Thymus (tissue), 11 donors: ENCODE results near the gene SLC31A1. TPM values are rescaled to one million over a fixed set of nuclear protein-coding genes. Genes with fewer than 3 reads are reported as not detected.

Experiments
- DNase-seq, 9 donors: peaks; one replicate each; pipeline ENCODE4 v3.0.0-alpha.2; 2013; ENCODE audit warnings: low spot score in 9 of 9, low read depth in 6 of 9, missing footprints in 1 of 9
- H3K27ac ChIP-seq, 2 donors: one replicate each; pipeline ENCODE4 v1.5.1; 2013; ENCODE audit warnings: control low read depth in 1 of 2, low read depth in 1 of 2, low read length in 1 of 2, mild to moderate bottlenecking in 1 of 2, moderate library complexity in 1 of 2
- H3K27me3 ChIP-seq, 2 donors: one replicate each; pipeline ENCODE4 v1.5.1; 2013; ENCODE audit warnings: low read length in 1 of 2; ENCODE audit not compliant: control insufficient read depth in 2 of 2, insufficient read depth in 1 of 2
- H3K36me3 ChIP-seq, 2 donors: one replicate each; pipeline ENCODE4 v1.5.1; 2013; ENCODE audit warnings: low read length in 1 of 2, mild to moderate bottlenecking in 1 of 2, moderate library complexity in 1 of 2; ENCODE audit not compliant: control insufficient read depth in 2 of 2, insufficient read depth in 2 of 2
- H3K4me1 ChIP-seq, 2 donors: one replicate each; pipeline ENCODE4 v1.5.1; 2013; ENCODE audit warnings: low read length in 2 of 2; ENCODE audit not compliant: control insufficient read depth in 2 of 2, insufficient read depth in 2 of 2
- H3K4me3 ChIP-seq, 2 donors: one replicate each; pipeline ENCODE4 v1.5.1; 2013; ENCODE audit warnings: low read length in 2 of 2, control low read depth in 1 of 2, mild to moderate bottlenecking in 1 of 2
- H3K9me3 ChIP-seq, 2 donors: one replicate each; pipeline ENCODE4 v1.5.1; 2013; ENCODE audit warnings: low read length in 1 of 2, mild to moderate bottlenecking in 1 of 2; ENCODE audit not compliant: control insufficient read depth in 2 of 2, insufficient read depth in 1 of 2
- WGBS: extraction: QIAGEN DNeasy Blood & Tissue Kit; methylation state at CpG from one replicate; pipeline ENCODE4 v1.1.7; 2013; 5-methylcytosine and 5-hydroxymethylcytosine counted together
- polyA plus RNA-seq: library from polyadenylated mRNA; stranded (reverse); fragments of 200-250 nt; gene quantifications from one replicate; pipeline ENCODE4 v1.2.3, GENCODE V29; 2013
- total RNA-seq: library from RNA; stranded (reverse); fragments of 120-200 nt; gene quantifications from one replicate; pipeline ENCODE4 v1.2.4, GENCODE V29; 2013
- donor health status: healthy.

Gene SLC31A1
- total and polyA plus RNA-seq, 2 donors = 5.4 to 6.4 TPM

- DNase-seq = no peak
- H3K36me3 ChIP-seq = no peaks in the 10 kb centered on the region
- H3K4me3 ChIP-seq = no peak overlapping the region
- WGBS = 96% methylated on average over 8 of the region's 8 CpGs
- no peak overlapping the region for H3K27ac ChIP-seq
- H3K9me3 ChIP-seq = no peaks in the 10 kb centered on the region
- no peaks in the 10 kb centered on the region for H3K27me3 ChIP-seq
- no peaks in the 10 kb centered on the region for H3K4me1 ChIP-seq
Observed at GRCh38 chr9:113301548-113301947, 80.2 kb downstream of the SLC31A1 start.

- Histone ChIP-seq H3K36me3 (no peaks in the 10 kb centered on the region), H3K4me3 (no peak within 1 kb of the TSS), H3K27ac (no peak within 1 kb of the TSS), H3K4me1 (no peaks in the 10 kb centered on the region), H3K9me3 (no peaks in the 10 kb centered on the region), H3K27me3 (no peaks in the 10 kb centered on the region)
- WGBS = 91% methylated on average over 25 of the region's 25 CpGs
- no peak for DNase-seq
Observed at GRCh38 chr9:113302792-113303418, 81.6 kb downstream of the SLC31A1 start, which contains the start of gene RNF183. TSS of gene RNF183 (minus strand) at chr9:113303376. CDS start at chr9:113298184, 5,192 bp downstream.

- Histone ChIP-seq H3K9me3 (no peaks in the 10 kb centered on the region), H3K4me1 (no peaks in the 10 kb centered on the region), H3K27ac (no peak overlapping the region), H3K27me3 (no peaks in the 10 kb centered on the region), H3K36me3 (no peaks in the 10 kb centered on the region), H3K4me3 (no peak overlapping the region)
- no peak for DNase-seq
- WGBS = 100% methylated on average over 1 of the region's 1 CpG
Observed at GRCh38 chr9:113306566-113306965, 85.2 kb downstream of the SLC31A1 start.

GRCh38 chr9:113307396-113307975, 86.1 kb downstream of the SLC31A1 start:
- no peaks in the 10 kb centered on the region for H3K36me3 ChIP-seq
- H3K27ac ChIP-seq = no peak overlapping the region
- no peak overlapping the region for H3K4me3 ChIP-seq
- no peaks in the 10 kb centered on the region for H3K4me1 ChIP-seq
- no peaks in the 10 kb centered on the region for H3K27me3 ChIP-seq
- WGBS = 88% methylated on average over 8 of the region's 8 CpGs
- H3K9me3 ChIP-seq = no peaks in the 10 kb centered on the region
- no peak for DNase-seq

GRCh38 chr9:113309204-113309813, 88.0 kb downstream of the SLC31A1 start:
- peak in 5 of 9 donors; percentile 3 to 46 (median 22) for DNase-seq
- H3K36me3 ChIP-seq = no peaks in the 10 kb centered on the region
- 14% methylated on average over 2 of the region's 2 CpGs for WGBS

GRCh38 chr9:113310538-113310937, 89.2 kb downstream of the SLC31A1 start:
- Histone ChIP-seq H3K36me3 (no peaks in the 10 kb centered on the region), H3K9me3 (no peaks in the 10 kb centered on the region), H3K4me1 (no peaks in the 10 kb centered on the region), H3K4me3 (no peak overlapping the region), H3K27ac (no peak overlapping the region), H3K27me3 (no peaks in the 10 kb centered on the region)
- 97% methylated on average over 3 of the region's 3 CpGs for WGBS
- DNase-seq = no peak

More at GRCh38 chr9:113309204-113309813, 88.0 kb downstream of the SLC31A1 start:
- H3K27me3 ChIP-seq = no peaks in the 10 kb centered on the region
- no peak overlapping the region for H3K4me3 ChIP-seq
- H3K9me3 ChIP-seq = no peaks in the 10 kb centered on the region
- no peaks in the 10 kb centered on the region for H3K4me1 ChIP-seq
- no peak overlapping the region for H3K27ac ChIP-seq

- no peak overlapping the region for H3K4me3 ChIP-seq
- no peaks in the 10 kb centered on the region for H3K36me3 ChIP-seq
- H3K4me1 ChIP-seq = no peaks in the 10 kb centered on the region
- H3K27ac ChIP-seq = no peak overlapping the region
- DNase-seq = no peak
- WGBS = 95% methylated on average over 3 of the region's 3 CpGs
- no peaks in the 10 kb centered on the region for H3K9me3 ChIP-seq
- no peaks in the 10 kb centered on the region for H3K27me3 ChIP-seq
Observed at GRCh38 chr9:113311961-113312360, 90.6 kb downstream of the SLC31A1 start.

GRCh38 chr9:113313261-113313660, 91.9 kb downstream of the SLC31A1 start:
- Histone ChIP-seq H3K27ac (no peak overlapping the region), H3K9me3 (no peaks in the 10 kb centered on the region), H3K4me1 (no peaks in the 10 kb centered on the region), H3K27me3 (no peaks in the 10 kb centered on the region), H3K4me3 (no peak overlapping the region), H3K36me3 (no peaks in the 10 kb centered on the region)
- DNase-seq = no peak
- WGBS = 95% methylated on average over 5 of the region's 5 CpGs
